AG04449 (cell line): ENCODE results near the gene KIAA0232.

ENCODE experiments used
- CTCF ChIA-PET: fragments of 350-600 bp; formaldehyde crosslinking; extraction: SDS; loops from one replicate; lab custom pipeline; 2021; ENCODE audit warnings: antibody characterized with exemption; lab: Yijun Ruan, JAX
- POLR2A ChIA-PET: fragments of 400-600, 350-600 bp; formaldehyde crosslinking; extraction: SDS; loops from one replicate; lab custom pipeline; 2020; ENCODE audit warnings: antibody characterized with exemption, inconsistent platforms; lab: Yijun Ruan, JAX
- DNase-seq: peaks from one replicate; pipeline ENCODE4 v3.0.0-alpha.2; 2010; ENCODE audit warnings: low read depth, low spot score
- H3K4me3 ChIP-seq: 2 replicates; pipeline ENCODE4 v1.5.1; 2011; ENCODE audit warnings: low read depth, mild to moderate bottlenecking, control low read depth, low read length
- TF ChIP-seq, protein P1 (sequence below): IDR thresholded peaks from one replicate; pipeline ENCODE4 v1.5.1; 2011; ENCODE audit warnings: mild to moderate bottlenecking, moderate library complexity, low read length, control low read depth, inconsistent platforms; ENCODE audit not compliant: insufficient read depth; ENCODE audit errors: missing control alignments

The KIAA0232 gene

DNA sequence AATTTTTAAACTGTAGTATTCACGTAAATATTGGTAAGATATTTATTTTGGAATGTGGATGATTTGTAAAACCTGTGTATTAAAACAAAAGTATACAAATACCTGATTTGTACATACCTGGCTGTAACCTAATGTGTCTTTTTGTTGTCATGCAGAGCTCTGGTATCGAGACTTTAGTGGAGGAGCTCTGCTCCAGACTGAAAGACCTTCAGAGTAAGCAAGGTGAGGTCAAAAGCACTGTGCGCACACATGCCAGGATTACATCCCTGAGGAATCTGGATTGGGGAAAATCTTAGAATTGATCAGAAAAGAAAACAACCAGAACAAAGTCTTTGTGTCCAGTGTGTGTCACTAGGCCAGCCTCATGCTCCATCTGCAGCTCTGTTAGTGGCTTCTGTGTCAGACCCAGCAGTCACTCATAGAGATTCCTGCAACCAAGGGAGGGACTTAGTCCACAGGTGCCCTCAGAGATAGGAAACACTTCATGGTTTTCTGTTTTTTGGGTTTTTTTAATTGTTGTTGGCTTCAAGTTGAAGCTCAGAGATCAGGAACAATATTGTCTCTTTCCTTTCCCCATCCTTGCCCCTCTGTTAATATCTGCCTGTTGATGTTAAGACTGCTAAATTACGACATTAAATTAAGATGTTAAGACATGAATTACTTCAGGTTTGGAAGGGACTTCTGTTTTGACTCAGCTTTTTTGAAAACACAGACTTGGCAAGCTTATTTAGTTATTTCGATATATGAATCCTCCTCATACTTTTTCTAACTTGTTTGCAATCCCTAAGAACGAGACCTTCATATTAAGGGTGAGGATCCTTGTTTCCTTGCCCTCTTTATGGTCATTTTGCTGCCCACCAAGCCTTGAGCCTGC lies 74.7 kb downstream of the KIAA0232 start:
- ChIA-PET CTCF (interaction anchor here (0.8 to 1.8 kb wide), 5 partner anchors 10 to 139 kb away, joined by 3 to 23 read pairs (median 3); no protein-coding TSS in a partner anchor), POLR2A (no interaction called here)
- no peak for DNase-seq
- TF ChIP-seq, protein P1, sequence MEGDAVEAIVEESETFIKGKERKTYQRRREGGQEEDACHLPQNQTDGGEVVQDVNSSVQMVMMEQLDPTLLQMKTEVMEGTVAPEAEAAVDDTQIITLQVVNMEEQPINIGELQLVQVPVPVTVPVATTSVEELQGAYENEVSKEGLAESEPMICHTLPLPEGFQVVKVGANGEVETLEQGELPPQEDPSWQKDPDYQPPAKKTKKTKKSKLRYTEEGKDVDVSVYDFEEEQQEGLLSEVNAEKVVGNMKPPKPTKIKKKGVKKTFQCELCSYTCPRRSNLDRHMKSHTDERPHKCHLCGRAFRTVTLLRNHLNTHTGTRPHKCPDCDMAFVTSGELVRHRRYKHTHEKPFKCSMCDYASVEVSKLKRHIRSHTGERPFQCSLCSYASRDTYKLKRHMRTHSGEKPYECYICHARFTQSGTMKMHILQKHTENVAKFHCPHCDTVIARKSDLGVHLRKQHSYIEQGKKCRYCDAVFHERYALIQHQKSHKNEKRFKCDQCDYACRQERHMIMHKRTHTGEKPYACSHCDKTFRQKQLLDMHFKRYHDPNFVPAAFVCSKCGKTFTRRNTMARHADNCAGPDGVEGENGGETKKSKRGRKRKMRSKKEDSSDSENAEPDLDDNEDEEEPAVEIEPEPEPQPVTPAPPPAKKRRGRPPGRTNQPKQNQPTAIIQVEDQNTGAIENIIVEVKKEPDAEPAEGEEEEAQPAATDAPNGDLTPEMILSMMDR = no peak
- no peak overlapping the region for H3K4me3 ChIP-seq

DNA sequence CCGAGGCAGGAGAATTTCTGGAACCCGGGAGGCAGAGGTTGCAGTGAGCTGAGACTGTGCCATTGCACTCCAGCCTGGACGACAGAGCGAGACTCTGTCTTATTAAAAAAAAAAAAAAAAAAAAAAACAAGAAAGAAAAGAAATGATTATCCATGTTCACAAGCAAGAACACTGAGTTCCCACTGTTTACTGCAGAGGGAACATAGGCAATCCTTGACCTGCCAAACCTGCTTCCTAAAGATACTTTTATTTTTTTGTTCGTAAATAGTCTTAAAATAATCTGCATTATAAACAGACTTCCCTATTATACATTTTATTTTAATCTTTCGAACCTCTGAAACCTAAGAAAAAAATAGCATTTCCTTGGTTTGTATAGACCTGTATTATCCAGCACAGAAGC lies 76.5 kb downstream of the KIAA0232 start:
- TF ChIP-seq, protein P1 = no peak
- H3K4me3 ChIP-seq = no peak overlapping the region

DNA sequence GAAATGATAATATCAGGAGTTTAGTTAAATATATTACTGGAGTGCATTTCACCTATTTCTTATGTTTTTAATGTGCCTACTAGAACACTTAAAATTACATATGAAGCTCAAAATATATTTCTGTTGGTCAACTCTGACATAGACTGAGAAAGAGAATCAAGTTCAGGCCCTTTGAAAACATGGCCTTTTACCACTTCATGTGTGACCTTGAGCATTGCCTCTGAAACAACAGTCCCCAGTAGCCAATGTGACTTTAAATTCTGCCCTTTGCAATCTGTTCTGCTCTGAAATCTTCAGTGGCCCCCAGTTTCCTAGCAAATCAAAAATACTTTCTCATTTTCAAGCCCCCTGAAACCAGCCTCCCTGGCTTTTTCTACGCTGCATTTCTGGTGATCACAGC lies 77.0 kb downstream of the KIAA0232 start:
- no peak overlapping the region for H3K4me3 ChIP-seq
- DNase-seq = no peak
- POLR2A ChIA-PET = interaction anchor here (0.7 kb wide), 1 partner anchor 76 kb away, joined by 3 read pairs; no protein-coding TSS in a partner anchor
- CTCF ChIA-PET = interaction anchor here (0.6 to 8.5 kb wide), 3 partner anchors 9 to 26 kb away, joined by 3 to 131 read pairs (median 4); no protein-coding TSS in a partner anchor
- TF ChIP-seq, protein P1 = no peak

More for the DNA sequence above, 76.5 kb downstream of the KIAA0232 start:
- DNase-seq = no peak
- ChIA-PET POLR2A (no interaction called here), CTCF (interaction anchor here (1.6 to 8.5 kb wide), 2 partner anchors 10 to 15 kb away, joined by 4 to 131 read pairs; no protein-coding TSS in a partner anchor)

DNA sequence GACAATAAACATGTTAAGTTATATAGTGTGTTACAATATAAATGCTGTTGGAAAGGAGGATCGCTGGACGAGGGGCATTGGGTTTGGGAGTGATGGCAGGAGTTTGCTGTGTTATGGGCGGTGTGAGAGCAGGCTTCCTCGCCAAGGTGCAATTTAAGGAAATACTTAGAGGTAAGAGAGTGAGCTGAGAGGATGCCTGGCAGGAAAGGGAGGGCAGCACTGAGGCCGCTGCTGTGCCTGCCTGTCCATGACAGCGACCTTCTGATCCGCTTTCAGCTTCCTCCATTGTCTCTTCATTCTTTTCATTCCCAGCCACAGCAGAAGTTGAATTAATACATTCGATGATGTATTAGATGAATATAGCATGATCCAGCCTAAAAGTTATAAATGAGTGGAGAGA lies 85.9 kb downstream of the KIAA0232 start:
- TF ChIP-seq, protein P1 = no peak
- CTCF ChIA-PET = interaction anchor here (1.0 to 2.2 kb wide), 5 partner anchors 9 to 149 kb away, joined by 3 to 7 read pairs (median 4); no protein-coding TSS in a partner anchor
- DNase-seq = no peak
- no peak overlapping the region for H3K4me3 ChIP-seq
- POLR2A ChIA-PET = no interaction called here

DNA sequence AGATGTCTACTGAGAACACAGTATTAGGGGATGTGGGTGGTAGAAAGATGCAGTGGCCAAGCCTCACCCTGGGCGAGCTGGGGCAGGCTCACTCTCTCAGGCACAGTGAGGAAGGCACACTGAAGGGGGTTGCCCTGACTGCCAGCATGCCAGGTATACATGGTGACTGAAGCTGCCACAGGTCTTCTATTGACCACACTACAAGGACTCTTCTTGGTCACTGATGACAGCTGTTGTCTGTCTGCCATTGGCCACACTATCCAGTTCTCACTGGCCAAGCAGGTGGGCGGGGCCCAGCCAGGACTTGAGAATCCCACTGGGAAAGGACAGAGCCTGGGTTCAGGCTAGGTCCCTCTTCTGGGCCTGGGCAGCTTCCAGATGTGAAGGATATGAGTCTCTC lies 87.4 kb downstream of the KIAA0232 start:
- CTCF ChIA-PET = interaction anchor here (1.3 kb wide), 1 partner anchor 13 kb away, joined by 3 read pairs; no protein-coding TSS in a partner anchor
- no peak overlapping the region for H3K4me3 ChIP-seq
- POLR2A ChIA-PET = no interaction called here
- no peak for DNase-seq
- TF ChIP-seq, protein P1 = no peak

DNA sequence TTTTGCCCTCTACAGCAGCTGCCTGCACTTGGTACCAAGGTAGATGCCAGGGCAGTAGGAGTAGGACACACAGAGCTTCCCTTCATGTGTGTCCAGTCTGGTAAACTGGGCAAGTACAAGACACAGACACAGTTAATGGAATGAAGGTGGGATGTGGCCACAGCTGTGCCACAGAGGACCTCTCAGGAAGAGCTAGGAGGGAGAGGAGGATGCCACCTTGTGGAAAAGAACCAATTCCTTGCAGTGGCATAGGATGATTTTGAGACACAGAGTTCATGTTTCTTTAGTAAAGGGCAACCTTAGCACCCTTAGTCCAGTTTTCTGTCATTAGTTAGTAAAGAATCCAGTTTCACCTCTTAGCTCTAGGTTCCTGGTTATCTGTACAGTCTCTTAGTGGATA lies 90.8 kb downstream of the KIAA0232 start:
- TF ChIP-seq, protein P1 = peak; percentile 4
- DNase-seq = no peak

More for the DNA sequence above, 90.8 kb downstream of the KIAA0232 start:
- ChIA-PET POLR2A (interaction anchor here (1.3 kb wide), 1 partner anchor 13 kb away, joined by 5 read pairs; no protein-coding TSS in a partner anchor), CTCF (interaction anchor here (0.7 to 7.2 kb wide), 66 partner anchors 11 to 622 kb away, joined by 3 to 308 read pairs (median 6); partner anchors contain the start of genes BLOC1S4, GRPEL1, MRFAP1L1 and TADA2B)
- H3K4me3 ChIP-seq = no peak overlapping the region
